ENCODE data around the gene B9D1. TPM values are rescaled to one million over a fixed set of nuclear protein-coding genes. Genes with fewer than 3 reads are reported as not detected.
A peak's percentile ranks its signal among the peaks of the same experiment; 100 is the strongest.

The B9D1 gene
- polyA plus RNA-seq, 3 donors, result 39.6 to 55.2 (median 46.0) TPM

GRCh38 chr17:19327031-19327783, 35.3 kb downstream of the B9D1 start:
- DNase-seq, result no peak

GRCh38 chr17:19325542-19325941, 37.0 kb downstream of the B9D1 start:
- DNase-seq, result no peak

- no peak for DNase-seq
Observed at GRCh38 chr17:19322861-19323260, 39.7 kb downstream of the B9D1 start.

GRCh38 chr17:19322129-19322505, 40.4 kb downstream of the B9D1 start:
- no peak for DNase-seq

GRCh38 chr17:19321481-19322128, 40.9 kb downstream of the B9D1 start:
- DNase-seq, result no peak

- no peak for DNase-seq
Observed at GRCh38 chr17:19320876-19321275, 41.6 kb downstream of the B9D1 start.

- no peak for DNase-seq
Observed at GRCh38 chr17:19319771-19320505, 42.6 kb downstream of the B9D1 start.

- no peak for DNase-seq
Observed at GRCh38 chr17:19318611-19319010, 43.9 kb downstream of the B9D1 start.

- peak; percentile 95 for DNase-seq
Observed at GRCh38 chr17:19317359-19318095, 45.0 kb downstream of the B9D1 start.

- peak; percentile 71 for DNase-seq
Observed at GRCh38 chr17:19316761-19317358, 45.7 kb downstream of the B9D1 start.

GRCh38 chr17:19315104-19315503, 47.4 kb downstream of the B9D1 start:
- DNase-seq, result no peak

GRCh38 chr17:19313746-19314651, 48.5 kb downstream of the B9D1 start:
- DNase-seq, result no peak

- no peak for DNase-seq
Observed at GRCh38 chr17:19313066-19313745, 49.3 kb downstream of the B9D1 start.

GRCh38 chr17:19312406-19312805, 50.1 kb downstream of the B9D1 start:
- DNase-seq, result no peak

- no peak for DNase-seq
Observed at GRCh38 chr17:19311421-19312215, 50.9 kb downstream of the B9D1 start.

GRCh38 chr17:19311016-19311415, 51.5 kb downstream of the B9D1 start:
- no peak for DNase-seq

- no peak for DNase-seq
Observed at GRCh38 chr17:19310151-19310550, 52.4 kb downstream of the B9D1 start.

- DNase-seq, result no peak
Observed at GRCh38 chr17:19309701-19310100, 52.8 kb downstream of the B9D1 start.

- DNase-seq, result no peak
Observed at GRCh38 chr17:19308398-19308797, 54.1 kb downstream of the B9D1 start.

Measured in renal pelvis (tissue), 4 donors.